Measurements from ENCODE around the gene RASA3. TPM values are rescaled to one million over a fixed set of nuclear protein-coding genes. Genes with fewer than 3 reads are reported as not detected.

RASA3 gene
- total and polyA plus RNA-seq, 2 of the 8 experiments (the other 6 are each of a cell fraction or from before 2014, with no cell fraction given), result 7.5 to 21.9 TPM

- H2BK15ac ChIP-seq (ENCODE audit: low read length), result no peak overlapping the region; the same call in 1 of the 2 replicates
- H3K9me3 ChIP-seq (ENCODE audit: insufficient read depth in 2 of 2, low read depth in 1 of 2, low read length in 1 of 2), result no peaks in the 10 kb centered on the region
- no peak for FAIRE-seq
- H2BK120ac ChIP-seq (replicated peaks; ENCODE audit: low read depth, low read length), result no peak overlapping the region
- TF ChIP-seq SIN3A (conservative IDR thresholded peaks at IDR 0.05 in 1 of 2, IDR thresholded peaks at IDR 0.05 in 1 of 2; ENCODE audit: low read depth in 1 of 2, low read length in 2 of 2), result no peak
- TF ChIP-seq SP2 (IDR thresholded peaks at IDR 0.05; ENCODE audit: low read length), result no peak
- no peak for TF ChIP-seq SRF (IDR thresholded peaks at IDR 0.05; ENCODE audit: low read depth, low read length)
- TF ChIP-seq EP300 (IDR thresholded peaks at IDR 0.05; ENCODE audit: borderline replicate concordance in 1 of 2, low read depth in 2 of 2, low read length in 2 of 2), result no peak
- TF ChIP-seq CTBP2 (IDR thresholded peaks at IDR 0.05; ENCODE audit: borderline replicate concordance, insufficient read depth, insufficient read length, low read length), result no peak
- H3K18ac ChIP-seq (ENCODE audit: extremely low read depth, low read length), result no peak overlapping the region
- no peak overlapping the region for H3K4me3 ChIP-seq (ENCODE audit: extremely low read depth in 1 of 4, insufficient read depth in 2 of 4, low read depth in 3 of 4, low read length in 4 of 4)
- no peaks in the 10 kb centered on the region for H3K23me2 ChIP-seq (ENCODE audit: low read depth, low read length)
- H4K5ac ChIP-seq (ENCODE audit: insufficient read length, low read depth, low read length), result no peak overlapping the region
- DNase-seq (ENCODE audit: low read depth in 1 of 2, low spot score in 2 of 2), result no peak
- H3K36me3 ChIP-seq (ENCODE audit: control insufficient read depth in 2 of 4, insufficient read depth in 4 of 4, low read length in 3 of 4), result no peaks in the 10 kb centered on the region
- no peak overlapping the region for H2BK20ac ChIP-seq (ENCODE audit: low read length)
- H2BK5ac ChIP-seq (ENCODE audit: low read depth, low read length), result 0 out of 2 replicates have a peak overlapping the region, but pooled peaks have one; percentile 35
- POLR2A ChIA-PET (ENCODE audit: partially characterized antibody), result no interaction called here
- no peak overlapping the region for H3K4me2 ChIP-seq (ENCODE audit: insufficient read depth in 1 of 2, low read depth in 2 of 2, low read length in 2 of 2)
- H2AFZ ChIP-seq (ENCODE audit: low read length), result no peak overlapping the region
- no peak overlapping the region for H3K23ac ChIP-seq (ENCODE audit: insufficient read length)
- H4K91ac ChIP-seq (replicated peaks; ENCODE audit: insufficient read length, low read length), result no peak overlapping the region
- H3K4me1 ChIP-seq (replicated peaks in 1 of 4; ENCODE audit: control insufficient read depth in 3 of 4, insufficient read depth in 4 of 4, low read length in 3 of 4), result peaks cover 0 to 2% (median 0%) of the 10 kb centered on the region in 4 experiments; a peak in 3 of 7 replicates
- no peak overlapping the region for H3K27ac ChIP-seq (ENCODE audit: low read depth, low read length)
- H3K56ac ChIP-seq (replicated peaks; ENCODE audit: insufficient read length, low read depth, low read length), result no peak overlapping the region
- no peak overlapping the region for H2AK5ac ChIP-seq (ENCODE audit: low read depth, low read length)
- no peak overlapping the region for H4K8ac ChIP-seq (ENCODE audit: extremely low read depth, insufficient read depth, low read length)
- CTCF ChIA-PET (ENCODE audit: partially characterized antibody), result interaction anchor here (0.7 to 1.0 kb wide), 3 partner anchors 24 to 410 kb away, joined by 3 to 6 read pairs (median 3); no protein-coding TSS in a partner anchor
- H3K79me2 ChIP-seq (ENCODE audit: control insufficient read depth in 1 of 2, insufficient read depth in 2 of 2, low read length in 2 of 2), result no peaks in the 10 kb centered on the region
- H3K27me3 ChIP-seq (replicated peaks in 1 of 4; ENCODE audit: control insufficient read depth in 3 of 4, extremely low read depth in 1 of 4, insufficient read depth in 3 of 4, low read length in 3 of 4), result no peaks in the 10 kb centered on the region
- no peak overlapping the region for H3K4ac ChIP-seq (replicated peaks; ENCODE audit: insufficient read length, low read depth, low read length)
- H3K14ac ChIP-seq (ENCODE audit: insufficient read length), result no peak overlapping the region
- no peaks in the 10 kb centered on the region for H3K79me1 ChIP-seq (ENCODE audit: low read depth, low read length)
- H2BK12ac ChIP-seq (ENCODE audit: low read depth, low read length), result no peak overlapping the region
- no peaks in the 10 kb centered on the region for H4K20me1 ChIP-seq (replicated peaks in 1 of 2; ENCODE audit: control insufficient read depth in 1 of 2, insufficient read depth in 2 of 2, low read length in 2 of 2)
- H3K9ac ChIP-seq (replicated peaks in 1 of 4; ENCODE audit: extremely low read depth in 1 of 4, low read depth in 3 of 4, low read length in 3 of 4), result no peak overlapping the region; a peak in 1 of 7 replicates
- 86% methylated on average over 16 of the region's 16 CpGs; no CpG with 5 or more reads in 1 of the 2 experiments for WGBS, 2 experiments (ENCODE audit: extremely low coverage in 1 of 2, insufficient coverage in 1 of 2, insufficient read length in 1 of 2, insufficient replicate concordance in 2 of 2, low coverage in 1 of 2, low lambda C conversion rate in 2 of 2, missing lambda C conversion rate in 1 of 2)
These were observed 200.5 kb downstream of the RASA3 start for GRCh38 chr13:113931841-113932459.
